SK-N-MC (cell line): ENCODE measurements around the gene LDLRAD3.
"Not testable (repeated sequence)": the region's sequence is repeated elsewhere in the genome, so short reads cannot be mapped to it uniquely, and the experiment has no call there.

Experiments used
- DNase-seq: peaks from one replicate; pipeline ENCODE4 v3.0.0-alpha.2; 2011; ENCODE audit warnings: low read depth, low spot score
- H3K27ac ChIP-seq: fragments of 200-600 bp; sonication (generic); 2 replicates; pipeline ENCODE4 v1.5.1; 2016; ENCODE audit warnings: mixed run types
- H3K36me3 ChIP-seq: fragments of 200-600 bp; sonication (generic); 2 replicates; pipeline ENCODE4 v1.6.1; 2017; ENCODE audit warnings: antibody characterized with exemption, low read length, mixed read lengths; ENCODE audit not compliant: insufficient read depth
- H3K4me3 ChIP-seq: fragments of 200-600 bp; sonication (generic); 2 replicates; pipeline ENCODE4 v1.5.1; 2016
- H3K9ac ChIP-seq: fragments of 200-600 bp; sonication (generic); 2 replicates; pipeline ENCODE4 v1.8.0; 2017; ENCODE audit warnings: mixed run types, mixed read lengths; ENCODE audit not compliant: insufficient read length
- H3K9me3 ChIP-seq: fragments of 200-600 bp; sonication (generic); 2 replicates; pipeline ENCODE4 v1.6.1; 2017; ENCODE audit warnings: low read depth, mild to moderate bottlenecking, antibody characterized with exemption, low read length, moderate library complexity, mixed read lengths
- EZH2 ChIP-seq: fragments of 200-600 bp; sonication (generic); IDR thresholded peaks from one replicate; pipeline ENCODE4 v1.6.1; 2017; ENCODE audit warnings: antibody characterized with exemption
- FOXP2 ChIP-seq: optimal IDR thresholded peaks from 2 replicates; pipeline ENCODE3; 2011; ENCODE audit warnings: mild to moderate bottlenecking, moderate library complexity; ENCODE audit not compliant: insufficient read depth; ENCODE audit errors: extremely low read length, control extremely low read depth
- POLR2AphosphoS5 ChIP-seq: IDR thresholded peaks from 2 replicates; pipeline ENCODE4 v1.6.1; 2012; ENCODE audit warnings: mild to moderate bottlenecking, low read depth, low read length, borderline replicate concordance

LDLRAD3 gene

GRCh38 chr11:36007127-36007655, 63.3 kb downstream of the LDLRAD3 start:
- Histone ChIP-seq H3K4me3 (no peak overlapping the region), H3K9me3 (no peaks in the 10 kb centered on the region), H3K9ac (no peak overlapping the region), H3K27ac (no peak overlapping the region), H3K36me3 (no peaks in the 10 kb centered on the region)
- TF ChIP-seq FOXP2 (no peak), POLR2AphosphoS5 (no peak), EZH2 (no peak)
- no peak for DNase-seq

GRCh38 chr11:36008584-36008983, 64.7 kb downstream of the LDLRAD3 start:
- no peak overlapping the region for H3K4me3 ChIP-seq
- H3K9ac ChIP-seq: no peak overlapping the region
- H3K27ac ChIP-seq: no peak overlapping the region
- no peak for TF ChIP-seq POLR2AphosphoS5
- no peak for TF ChIP-seq FOXP2
- no peak for TF ChIP-seq EZH2
- no peak for DNase-seq
- no peaks in the 10 kb centered on the region for H3K9me3 ChIP-seq
- H3K36me3 ChIP-seq: no peaks in the 10 kb centered on the region

- no peak for DNase-seq
- H3K27ac ChIP-seq: no peak overlapping the region
- H3K9me3 ChIP-seq: no peaks in the 10 kb centered on the region
- no peak overlapping the region for H3K4me3 ChIP-seq
- H3K36me3 ChIP-seq: no peaks in the 10 kb centered on the region
- TF ChIP-seq FOXP2: no peak
- no peak for TF ChIP-seq EZH2
- no peak for TF ChIP-seq POLR2AphosphoS5
- H3K9ac ChIP-seq: peak overlapping the region; percentile 12
These were observed 65.6 kb downstream of the LDLRAD3 start for GRCh38 chr11:36009473-36009872.

- H3K9ac ChIP-seq: no peak overlapping the region
- TF ChIP-seq FOXP2: no peak
- TF ChIP-seq EZH2: no peak
- no peak for TF ChIP-seq POLR2AphosphoS5
- no peaks in the 10 kb centered on the region for H3K9me3 ChIP-seq
- DNase-seq: no peak
- H3K36me3 ChIP-seq: no peaks in the 10 kb centered on the region
- H3K27ac ChIP-seq: no peak overlapping the region
- no peak overlapping the region for H3K4me3 ChIP-seq
These were observed 66.3 kb downstream of the LDLRAD3 start for GRCh38 chr11:36010010-36010740.

DNA sequence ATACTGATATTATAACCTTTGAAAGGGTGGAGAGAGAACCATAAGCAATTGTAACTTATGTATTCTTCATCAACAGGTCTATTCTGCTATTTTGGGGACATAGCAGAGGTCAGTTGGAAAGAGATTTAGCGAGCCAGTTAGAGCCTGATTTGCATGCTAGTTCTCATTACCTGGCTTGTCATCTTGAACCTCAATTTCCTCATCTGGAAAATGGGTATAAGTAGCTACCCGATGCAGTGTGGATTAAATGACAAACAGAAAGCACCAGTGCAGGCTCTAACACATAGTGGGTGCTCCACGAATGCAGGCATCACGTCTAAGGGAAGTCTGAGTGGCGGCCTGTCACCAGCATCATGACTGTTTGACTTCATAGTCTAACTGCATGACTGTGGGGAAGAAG, 67.7 kb downstream of the LDLRAD3 start:
- TF ChIP-seq FOXP2 (no peak), POLR2AphosphoS5 (no peak), EZH2 (no peak)
- H3K36me3 ChIP-seq: no peaks in the 10 kb centered on the region
- H3K4me3 ChIP-seq: no peak overlapping the region
- no peaks in the 10 kb centered on the region for H3K9me3 ChIP-seq
- DNase-seq: no peak
- no peak overlapping the region for H3K27ac ChIP-seq
- no peak overlapping the region for H3K9ac ChIP-seq

- H3K27ac ChIP-seq: no peak overlapping the region
- DNase-seq: no peak
- no peaks in the 10 kb centered on the region for H3K9me3 ChIP-seq
- no peak overlapping the region for H3K9ac ChIP-seq
- no peaks in the 10 kb centered on the region for H3K36me3 ChIP-seq
- TF ChIP-seq FOXP2: no peak
- TF ChIP-seq EZH2: no peak
- TF ChIP-seq POLR2AphosphoS5: no peak
- H3K4me3 ChIP-seq: no peak overlapping the region
These were observed 68.6 kb downstream of the LDLRAD3 start for GRCh38 chr11:36012455-36012854.

- no peaks in the 10 kb centered on the region for H3K9me3 ChIP-seq
- no peak for DNase-seq
- no peak overlapping the region for H3K4me3 ChIP-seq
- no peak overlapping the region for H3K27ac ChIP-seq
- TF ChIP-seq POLR2AphosphoS5: no peak
- no peak for TF ChIP-seq EZH2
- no peak for TF ChIP-seq FOXP2
- no peak overlapping the region for H3K9ac ChIP-seq
- H3K36me3 ChIP-seq: no peaks in the 10 kb centered on the region
These were observed 69.1 kb downstream of the LDLRAD3 start for GRCh38 chr11:36012979-36013378.

- not testable (repeated sequence) for H3K27ac ChIP-seq, DNase-seq, H3K36me3 ChIP-seq, H3K9ac ChIP-seq, H3K9me3 ChIP-seq, H3K4me3 ChIP-seq
These were observed 69.6 kb downstream of the LDLRAD3 start for GRCh38 chr11:36013446-36013845.
